ENCODE data around the gene CSRNP3. TPM values are rescaled to one million over a fixed set of nuclear protein-coding genes. Genes with fewer than 3 reads are reported as not detected.
"Not testable (repeated sequence)": the region's sequence is repeated elsewhere in the genome, so short reads cannot be mapped to it uniquely, and the experiment has no call there.

CSRNP3 gene
- total RNA-seq, 1 experiment from 2014 or later, result 3.0 TPM

DNA sequence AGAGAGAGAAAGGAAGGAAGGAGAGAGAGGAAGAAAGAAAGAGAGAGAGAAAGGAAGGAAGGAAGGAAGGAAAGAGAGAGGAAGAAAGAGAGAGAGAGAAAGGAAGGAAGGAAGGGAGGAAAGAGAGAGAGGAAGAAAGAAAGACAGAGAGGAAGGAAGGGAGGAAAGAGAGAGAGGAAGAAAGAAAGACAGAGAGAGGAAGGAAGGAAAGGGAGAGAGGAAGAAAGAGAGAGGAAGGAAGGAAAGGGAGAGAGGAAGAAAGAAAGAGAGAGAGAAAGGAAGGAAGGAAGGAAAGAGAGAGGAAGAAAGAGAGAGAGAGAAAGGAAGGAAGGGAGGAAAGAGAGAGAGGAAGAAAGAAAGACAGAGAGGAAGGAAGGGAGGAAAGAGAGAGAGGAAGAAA lies 196.6 kb downstream of the CSRNP3 start:
- not testable (repeated sequence) for H3K36me3 ChIP-seq (replicated peaks; ENCODE audit: control insufficient read depth, insufficient read depth, low read length); DNase-seq; H3K27me3 ChIP-seq (ENCODE audit: control insufficient read depth, insufficient read depth, low read length); H3K4me3 ChIP-seq (ENCODE audit: insufficient read depth, low read depth, low read length)

- Histone ChIP-seq H3K36me3 (replicated peaks; ENCODE audit: control insufficient read depth, insufficient read depth, low read length) (peaks cover 2% of the 10 kb centered on the region; the same call in 1 of the 2 replicates), H3K27me3 (ENCODE audit: control insufficient read depth, insufficient read depth, low read length) (no peaks in the 10 kb centered on the region), H3K4me3 (ENCODE audit: insufficient read depth, low read depth, low read length) (no peak overlapping the region)
- no peak for DNase-seq
Measured at GRCh38 chr2:165666605-165667004, 197.1 kb downstream of the CSRNP3 start.

- H3K36me3 ChIP-seq (replicated peaks; ENCODE audit: control insufficient read depth, insufficient read depth, low read length), result peaks cover 3% of the 10 kb centered on the region; the same call in 1 of the 2 replicates
- H3K4me3 ChIP-seq (ENCODE audit: insufficient read depth, low read depth, low read length), result no peak overlapping the region
- H3K27me3 ChIP-seq (ENCODE audit: control insufficient read depth, insufficient read depth, low read length), result no peaks in the 10 kb centered on the region
- no peak for DNase-seq
Measured at GRCh38 chr2:165667375-165667774, 197.9 kb downstream of the CSRNP3 start.

- DNase-seq, result no peak
- H3K36me3 ChIP-seq (replicated peaks; ENCODE audit: control insufficient read depth, insufficient read depth, low read length), result peaks cover 3% of the 10 kb centered on the region
Measured at GRCh38 chr2:165674780-165675179, 205.3 kb downstream of the CSRNP3 start.

GRCh38 chr2:165675551-165675968 lies 206.1 kb downstream of the CSRNP3 start:
- Histone ChIP-seq H3K4me3 (ENCODE audit: insufficient read depth, low read depth, low read length) (no peak overlapping the region), H3K36me3 (replicated peaks; ENCODE audit: control insufficient read depth, insufficient read depth, low read length) (peaks cover 3% of the 10 kb centered on the region), H3K27me3 (ENCODE audit: control insufficient read depth, insufficient read depth, low read length) (no peaks in the 10 kb centered on the region)
- DNase-seq, result no peak

More at GRCh38 chr2:165674780-165675179, 205.3 kb downstream of the CSRNP3 start:
- H3K4me3 ChIP-seq (ENCODE audit: insufficient read depth, low read depth, low read length), result no peak overlapping the region
- H3K27me3 ChIP-seq (ENCODE audit: control insufficient read depth, insufficient read depth, low read length), result no peaks in the 10 kb centered on the region

- DNase-seq, result no peak
- H3K4me3 ChIP-seq (ENCODE audit: insufficient read depth, low read depth, low read length), result no peak overlapping the region
- H3K36me3 ChIP-seq (replicated peaks; ENCODE audit: control insufficient read depth, insufficient read depth, low read length), result no peaks in the 10 kb centered on the region; the same call in 1 of the 2 replicates
- H3K27me3 ChIP-seq (ENCODE audit: control insufficient read depth, insufficient read depth, low read length), result no peaks in the 10 kb centered on the region
Measured at GRCh38 chr2:165678882-165679281, 209.4 kb downstream of the CSRNP3 start.

DNA sequence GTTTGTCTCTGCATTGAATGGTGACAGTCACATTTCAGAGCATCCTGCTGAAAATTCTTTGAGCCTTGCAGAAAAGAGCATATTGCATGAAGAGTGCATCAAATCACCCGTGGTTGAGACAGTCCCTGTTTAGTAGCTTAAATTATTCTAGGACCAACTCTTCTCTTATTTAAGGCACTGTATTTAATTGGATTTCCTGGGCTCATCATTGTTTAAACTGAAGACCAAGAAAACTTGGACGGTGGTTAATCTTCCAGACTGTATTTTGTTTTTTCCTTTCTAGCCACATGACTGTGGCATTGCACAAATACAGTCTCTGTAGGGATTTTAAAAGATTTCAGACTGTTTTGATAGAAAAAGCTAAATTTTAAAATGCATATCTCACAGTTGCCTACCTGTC lies 210.1 kb downstream of the CSRNP3 start:
- DNase-seq, result no peak
- no peaks in the 10 kb centered on the region; the same call in 1 of the 2 replicates for H3K36me3 ChIP-seq (replicated peaks; ENCODE audit: control insufficient read depth, insufficient read depth, low read length)
- no peaks in the 10 kb centered on the region for H3K27me3 ChIP-seq (ENCODE audit: control insufficient read depth, insufficient read depth, low read length)
- H3K4me3 ChIP-seq (ENCODE audit: insufficient read depth, low read depth, low read length), result no peak overlapping the region

DNA sequence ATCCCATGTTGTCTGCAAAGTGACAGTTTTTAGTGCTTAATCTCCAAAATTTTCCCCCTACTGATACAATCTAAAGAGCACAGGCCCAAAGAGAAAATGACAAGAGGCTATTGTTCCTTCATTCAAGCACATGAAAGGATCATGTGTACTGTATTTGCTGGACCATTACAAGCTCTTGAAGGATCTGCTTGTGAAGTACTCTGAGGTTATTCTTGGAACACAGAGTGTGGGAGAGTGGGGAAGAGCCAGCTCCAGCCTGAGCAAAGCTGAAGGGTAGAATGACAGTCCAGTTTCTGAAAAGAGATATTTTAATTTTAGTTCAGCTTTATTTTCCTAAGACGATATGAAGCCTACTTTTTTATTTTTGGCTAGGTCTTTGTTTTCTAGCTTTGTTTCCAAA lies 212.3 kb downstream of the CSRNP3 start:
- no peak for DNase-seq
- Histone ChIP-seq H3K36me3 (replicated peaks; ENCODE audit: control insufficient read depth, insufficient read depth, low read length) (no peaks in the 10 kb centered on the region; the same call in 1 of the 2 replicates), H3K4me3 (ENCODE audit: insufficient read depth, low read depth, low read length) (no peak overlapping the region), H3K27me3 (ENCODE audit: control insufficient read depth, insufficient read depth, low read length) (no peaks in the 10 kb centered on the region)

GRCh38 chr2:165682546-165682945 lies 213.0 kb downstream of the CSRNP3 start:
- no peak for DNase-seq

DNA sequence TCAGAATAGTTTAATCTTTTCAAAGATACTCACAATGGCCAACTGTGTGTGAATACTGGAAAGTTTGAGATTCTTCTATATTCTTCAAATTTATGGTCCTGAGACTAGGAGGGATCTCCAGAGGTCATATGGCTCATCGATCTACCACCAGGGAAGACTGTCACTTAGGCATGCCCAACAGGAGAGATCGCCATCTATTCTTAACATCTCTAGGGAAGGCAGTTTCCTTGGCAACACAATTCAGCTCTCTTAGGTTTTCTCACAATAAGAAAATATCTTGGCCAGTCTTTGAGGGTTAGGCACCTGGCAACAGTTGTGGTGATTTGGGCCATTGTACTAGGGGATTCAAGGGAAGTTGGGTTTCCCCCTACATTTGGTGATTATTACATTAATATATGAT lies 217.3 kb downstream of the CSRNP3 start:
- Histone ChIP-seq H3K27me3 (ENCODE audit: control insufficient read depth, insufficient read depth, low read length) (no peaks in the 10 kb centered on the region), H3K36me3 (replicated peaks; ENCODE audit: control insufficient read depth, insufficient read depth, low read length) (no peaks in the 10 kb centered on the region), H3K4me3 (ENCODE audit: insufficient read depth, low read depth, low read length) (no peak overlapping the region)
- no peak for DNase-seq

More at GRCh38 chr2:165682546-165682945, 213.0 kb downstream of the CSRNP3 start:
- no peaks in the 10 kb centered on the region for H3K27me3 ChIP-seq (ENCODE audit: control insufficient read depth, insufficient read depth, low read length)
- H3K4me3 ChIP-seq (ENCODE audit: insufficient read depth, low read depth, low read length), result no peak overlapping the region
- H3K36me3 ChIP-seq (replicated peaks; ENCODE audit: control insufficient read depth, insufficient read depth, low read length), result no peaks in the 10 kb centered on the region; the same call in 1 of the 2 replicates

DNA sequence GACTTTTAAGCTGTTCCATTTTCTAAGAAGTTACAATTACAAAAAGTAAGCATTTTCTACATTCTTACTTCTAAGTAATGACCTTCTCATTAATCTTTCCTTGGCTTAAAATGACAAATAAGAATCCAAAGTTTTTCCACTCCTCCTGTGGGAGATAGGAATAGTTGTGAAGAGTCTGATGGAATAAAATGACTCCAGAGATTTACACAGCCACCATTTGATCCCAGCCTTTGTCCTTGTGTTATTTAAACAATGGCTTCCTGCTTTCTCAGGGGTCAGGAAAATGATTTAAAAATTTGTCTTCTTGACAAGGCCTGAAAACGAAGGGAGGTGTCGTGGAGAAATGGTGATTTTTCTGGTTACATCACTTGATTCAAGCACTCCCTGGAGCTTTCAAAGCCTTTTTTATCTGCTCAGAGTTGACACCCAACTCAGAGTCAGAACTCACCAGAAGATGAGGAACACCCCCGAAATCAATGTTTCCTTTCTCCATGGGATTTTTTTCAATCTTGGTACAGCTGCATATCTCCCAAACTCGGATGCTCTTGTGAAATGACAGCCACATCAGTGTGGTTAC lies 218.0 kb downstream of the CSRNP3 start:
- Histone ChIP-seq H3K4me3 (ENCODE audit: insufficient read depth, low read depth, low read length) (no peak overlapping the region), H3K27me3 (ENCODE audit: control insufficient read depth, insufficient read depth, low read length) (no peaks in the 10 kb centered on the region), H3K36me3 (replicated peaks; ENCODE audit: control insufficient read depth, insufficient read depth, low read length) (no peaks in the 10 kb centered on the region)
- no peak for DNase-seq

GRCh38 chr2:165691615-165692014 lies 222.1 kb downstream of the CSRNP3 start:
- Histone ChIP-seq H3K27me3 (ENCODE audit: control insufficient read depth, insufficient read depth, low read length) (no peaks in the 10 kb centered on the region), H3K36me3 (replicated peaks; ENCODE audit: control insufficient read depth, insufficient read depth, low read length) (no peaks in the 10 kb centered on the region), H3K4me3 (ENCODE audit: insufficient read depth, low read depth, low read length) (no peak overlapping the region)
- DNase-seq, result peak; percentile 9

DNA sequence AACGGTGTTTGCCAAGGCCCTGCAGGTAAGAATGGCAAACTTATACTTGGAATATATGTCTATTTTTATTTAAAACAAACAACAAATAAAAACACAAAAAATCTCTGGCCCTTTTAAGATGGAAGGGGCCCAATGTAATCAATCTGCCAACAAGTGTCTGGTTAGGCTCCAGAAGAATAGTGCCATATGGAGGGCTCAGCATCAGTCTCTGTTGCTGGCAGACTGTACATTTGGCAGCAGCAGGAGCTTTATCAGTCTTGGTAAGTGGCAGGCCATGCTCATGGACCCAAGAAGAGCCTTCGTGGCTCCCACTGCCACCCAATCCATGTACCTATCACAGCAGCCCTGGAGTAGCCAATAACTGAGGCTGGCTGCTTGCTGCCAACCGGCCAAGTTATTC lies 223.4 kb downstream of the CSRNP3 start:
- no peaks in the 10 kb centered on the region for H3K36me3 ChIP-seq (replicated peaks; ENCODE audit: control insufficient read depth, insufficient read depth, low read length)
- no peak for DNase-seq
- no peak overlapping the region for H3K4me3 ChIP-seq (ENCODE audit: insufficient read depth, low read depth, low read length)
- H3K27me3 ChIP-seq (ENCODE audit: control insufficient read depth, insufficient read depth, low read length), result no peaks in the 10 kb centered on the region

DNA sequence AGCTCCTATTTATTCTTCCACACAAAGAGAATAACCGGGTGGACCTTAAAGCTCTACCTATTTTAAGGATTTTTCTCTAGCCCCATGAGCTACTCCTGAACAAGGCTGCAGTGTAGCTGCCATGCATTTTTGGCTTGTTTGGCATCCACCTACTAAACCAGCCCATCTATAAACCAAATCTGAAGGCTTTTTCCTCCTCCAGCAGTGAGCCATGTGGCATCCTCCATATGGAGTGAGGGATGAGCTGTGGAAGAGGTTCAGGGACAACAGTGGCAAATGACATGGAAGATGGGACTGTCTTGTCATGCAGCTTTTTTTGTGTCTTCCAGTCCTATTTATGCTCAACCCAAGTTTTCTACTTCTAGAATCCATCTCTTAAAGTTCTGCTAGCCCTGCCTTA lies 224.3 kb downstream of the CSRNP3 start:
- Histone ChIP-seq H3K36me3 (replicated peaks; ENCODE audit: control insufficient read depth, insufficient read depth, low read length) (no peaks in the 10 kb centered on the region), H3K27me3 (ENCODE audit: control insufficient read depth, insufficient read depth, low read length) (no peaks in the 10 kb centered on the region), H3K4me3 (ENCODE audit: insufficient read depth, low read depth, low read length) (no peak overlapping the region)
- no peak for DNase-seq

DNA sequence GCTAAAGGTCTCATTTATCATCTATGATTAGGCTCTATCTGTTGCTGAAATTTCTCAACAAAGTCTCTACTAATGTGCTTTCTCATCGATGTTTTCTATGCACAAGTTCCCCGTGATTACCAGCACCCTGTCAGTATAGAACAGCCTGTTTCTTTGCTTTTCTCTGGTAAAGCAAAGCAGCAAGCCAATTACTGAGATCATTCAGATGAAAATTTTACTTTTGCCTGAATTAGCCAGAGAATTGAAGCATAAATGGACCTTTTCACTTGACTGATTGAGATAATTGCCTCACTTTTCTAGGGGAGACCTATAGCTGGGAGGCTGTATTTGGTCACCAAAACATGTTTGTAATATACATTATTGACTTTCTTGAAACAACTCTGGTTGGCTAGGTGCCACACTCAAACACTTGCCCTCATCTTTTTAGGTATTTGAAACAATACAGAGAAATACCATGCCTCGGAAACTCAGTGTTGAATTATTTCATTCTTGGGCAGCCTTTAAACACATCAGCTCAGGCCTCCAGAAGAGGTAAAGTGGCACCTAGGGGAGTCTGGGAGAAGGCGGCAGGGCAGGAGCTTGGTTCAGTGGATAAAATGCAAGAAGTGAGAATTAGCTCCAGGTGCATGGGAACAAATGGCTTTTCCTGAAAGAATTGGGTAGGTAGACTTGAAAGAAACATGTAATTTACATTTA lies 228.4 kb downstream of the CSRNP3 start:
- H3K4me3 ChIP-seq (ENCODE audit: insufficient read depth, low read depth, low read length), result no peak overlapping the region
- H3K27me3 ChIP-seq (ENCODE audit: control insufficient read depth, insufficient read depth, low read length), result no peaks in the 10 kb centered on the region
- DNase-seq, result no peak
- no peaks in the 10 kb centered on the region for H3K36me3 ChIP-seq (replicated peaks; ENCODE audit: control insufficient read depth, insufficient read depth, low read length)

Data from H7 (cell line).